WTC11 (cell line): ENCODE results near the gene ADAM12. TPM values are rescaled to one million over a fixed set of nuclear protein-coding genes. Genes with fewer than 3 reads are reported as not detected.

Experiments
- ATAC-seq: fragments of 200-7000 bp; cut with Tn5 transposase; 2 replicates; pipeline ENCODE4 v1.10.0; 2021; ENCODE audit warnings: mild to moderate bottlenecking, moderate library complexity
- CTCF ChIA-PET: fragments of 300-600 bp; sonication (Branson Sonifier 250); formaldehyde crosslinking; loops from one replicate; lab custom pipeline; 2021; ENCODE audit warnings: antibody characterized with exemption; lab: Charles Lee
- POLR2A ChIA-PET: fragments of 350-600 bp; sonication (Branson Sonifier 250); formaldehyde crosslinking; loops from one replicate; lab custom pipeline; 2021; ENCODE audit warnings: antibody characterized with exemption; lab: Charles Lee
- DNase-seq: peaks from one replicate; pipeline ENCODE4 v3.0.0; 2021; ENCODE audit warnings: low spot score
- H3K27ac Mint-ChIP-seq: 2 replicates; pipeline ENCODE4 v1.8.0; 2021; ENCODE audit warnings: mixed read lengths
- H3K27me3 Mint-ChIP-seq: 2 replicates; pipeline ENCODE4 v1.8.0; 2021; ENCODE audit warnings: low read depth, mild to moderate bottlenecking, moderate library complexity, mixed read lengths
- H3K36me3 Mint-ChIP-seq: 2 replicates; pipeline ENCODE4 v1.8.0; 2021; ENCODE audit warnings: mixed read lengths
- H3K4me1 Mint-ChIP-seq: 2 replicates; pipeline ENCODE4 v1.8.0; 2022; ENCODE audit warnings: mixed read lengths
- H3K4me3 Mint-ChIP-seq: 2 replicates; pipeline ENCODE4 v1.8.0; 2021; ENCODE audit warnings: mild to moderate bottlenecking, moderate library complexity, mixed read lengths
- H3K9me3 Mint-ChIP-seq: 2 replicates; pipeline ENCODE4 v1.8.0; 2021; ENCODE audit warnings: mixed read lengths
- FOXJ3 ChIP-seq: sonication (generic); formaldehyde crosslinking; IDR thresholded peaks from 2 replicates; pipeline ENCODE4 v1.9.0; 2021; ENCODE audit warnings: missing genetic modification reagents, mild to moderate bottlenecking, borderline replicate concordance
- IRF2 ChIP-seq: sonication (generic); formaldehyde crosslinking; IDR thresholded peaks from 2 replicates; pipeline ENCODE4 v1.8.0; 2022; ENCODE audit warnings: low read depth, missing genetic modification reagents, borderline replicate concordance
- NFATC4 ChIP-seq: fragments of 250-450 bp; sonication (Bioruptor Pico); IDR thresholded peaks from 2 replicates; pipeline ENCODE4 v1.9.0; 2021; ENCODE audit warnings: mild to moderate bottlenecking
- NFE2L1 ChIP-seq: sonication (generic); formaldehyde crosslinking; IDR thresholded peaks from 2 replicates; pipeline ENCODE4 v1.8.1; 2023; ENCODE audit warnings: missing genetic modification reagents
- NR2C2 ChIP-seq: sonication (generic); formaldehyde crosslinking; IDR thresholded peaks from 2 replicates; pipeline ENCODE4 v1.8.0; 2022; ENCODE audit warnings: mild to moderate bottlenecking, missing genetic modification reagents
- OVOL2 ChIP-seq: fragments of 250-450 bp; sonication (Bioruptor Pico); IDR thresholded peaks from 2 replicates; pipeline ENCODE4 v1.9.0; 2021; ENCODE audit warnings: mild to moderate bottlenecking, borderline replicate concordance
- TEAD4 ChIP-seq: sonication (generic); formaldehyde crosslinking; IDR thresholded peaks from 2 replicates; pipeline ENCODE4 v1.8.0; 2022; ENCODE audit warnings: mild to moderate bottlenecking, missing genetic modification reagents
- ZNF232 ChIP-seq: sonication (generic); formaldehyde crosslinking; IDR thresholded peaks from 2 replicates; pipeline ENCODE4 v1.8.0; 2022; ENCODE audit warnings: mild to moderate bottlenecking, missing genetic modification reagents
- total RNA-seq: library from RNA; stranded (reverse); gene quantifications from 3 replicates; pipeline ENCODE4 v1.2.3, GENCODE V29; 2021
- TF ChIP-seq, protein P1 (sequence below): sonication (generic); formaldehyde crosslinking; IDR thresholded peaks from 2 replicates; pipeline ENCODE4 v1.8.0; 2022; ENCODE audit warnings: missing genetic modification reagents
- TF ChIP-seq, protein P2 (sequence below): sonication (generic); formaldehyde crosslinking; conservative IDR thresholded peaks from 2 replicates; pipeline ENCODE4 v1.8.1; 2023; ENCODE audit warnings: mild to moderate bottlenecking, low read depth, missing genetic modification reagents, moderate library complexity
- TF ChIP-seq, protein P3 (sequence below): sonication (generic); formaldehyde crosslinking; IDR thresholded peaks from 2 replicates; pipeline ENCODE4 v1.8.1; 2022; ENCODE audit warnings: missing genetic modification reagents, borderline replicate concordance
- TF ChIP-seq, protein P4 (sequence below): fragments of 200-600 bp; IDR thresholded peaks from 2 replicates; pipeline ENCODE4 v1.8.0; 2022; ENCODE audit warnings: antibody characterized with exemption
- TF ChIP-seq, protein P5 (sequence below): sonication (generic); formaldehyde crosslinking; conservative IDR thresholded peaks from 2 replicates; pipeline ENCODE4 v1.8.1; 2022; ENCODE audit warnings: mild to moderate bottlenecking, missing genetic modification reagents
- TF ChIP-seq, protein P6 (sequence below): sonication (generic); formaldehyde crosslinking; IDR thresholded peaks from 2 replicates; pipeline ENCODE4 v1.8.0; 2023; ENCODE audit warnings: missing genetic modification reagents, mild to moderate bottlenecking, borderline replicate concordance
- TF ChIP-seq, protein P7 (sequence below): sonication (generic); formaldehyde crosslinking; IDR thresholded peaks from 2 replicates; pipeline ENCODE4 v1.8.1; 2023; ENCODE audit warnings: mild to moderate bottlenecking, moderate library complexity, missing genetic modification reagents
- TF ChIP-seq, protein P8 (sequence below): sonication (generic); formaldehyde crosslinking; IDR thresholded peaks from 2 replicates; pipeline ENCODE4 v1.8.0; 2023; ENCODE audit warnings: missing genetic modification reagents
- TF ChIP-seq, protein P9 (sequence below): fragments of 250-450 bp; sonication (Bioruptor Pico); conservative IDR thresholded peaks from 2 replicates; pipeline ENCODE4 v1.9.0; 2021; ENCODE audit warnings: mild to moderate bottlenecking

The ADAM12 gene
- total RNA-seq, 1 experiment from 2014 or later: 0.22 TPM

DNA sequence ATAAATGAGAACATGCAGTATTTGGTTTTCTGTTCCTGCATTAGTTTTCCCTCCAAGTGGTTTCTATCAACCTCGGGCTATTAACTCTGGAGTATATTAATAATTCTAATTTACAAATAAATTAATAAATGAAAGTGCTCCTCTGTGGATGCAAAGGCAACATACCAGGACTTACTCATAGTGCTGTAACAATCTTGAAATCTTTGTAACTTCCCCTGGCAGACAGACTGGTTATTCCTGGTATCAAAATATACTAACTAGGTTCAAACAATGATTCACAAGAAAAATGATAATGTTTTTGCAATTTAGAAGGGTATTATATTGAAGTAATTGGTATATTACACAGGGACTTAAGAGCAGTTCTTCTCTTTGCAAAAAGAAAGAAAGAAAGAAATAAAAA lies 314.7 kb downstream of the ADAM12 start:
- Mint-ChIP-seq H3K4me1 (no peaks in the 10 kb centered on the region), H3K4me3 (no peak overlapping the region), H3K27me3 (peaks cover 3% of the 10 kb centered on the region; the same call in 1 of the 2 replicates), H3K27ac (no peak overlapping the region), H3K9me3 (peaks cover 13% of the 10 kb centered on the region), H3K36me3 (no peaks in the 10 kb centered on the region)
- POLR2A ChIA-PET: no interaction called here
- CTCF ChIA-PET: no interaction called here
- no peak for ATAC-seq
- no peak for DNase-seq
- TF ChIP-seq, protein P1, sequence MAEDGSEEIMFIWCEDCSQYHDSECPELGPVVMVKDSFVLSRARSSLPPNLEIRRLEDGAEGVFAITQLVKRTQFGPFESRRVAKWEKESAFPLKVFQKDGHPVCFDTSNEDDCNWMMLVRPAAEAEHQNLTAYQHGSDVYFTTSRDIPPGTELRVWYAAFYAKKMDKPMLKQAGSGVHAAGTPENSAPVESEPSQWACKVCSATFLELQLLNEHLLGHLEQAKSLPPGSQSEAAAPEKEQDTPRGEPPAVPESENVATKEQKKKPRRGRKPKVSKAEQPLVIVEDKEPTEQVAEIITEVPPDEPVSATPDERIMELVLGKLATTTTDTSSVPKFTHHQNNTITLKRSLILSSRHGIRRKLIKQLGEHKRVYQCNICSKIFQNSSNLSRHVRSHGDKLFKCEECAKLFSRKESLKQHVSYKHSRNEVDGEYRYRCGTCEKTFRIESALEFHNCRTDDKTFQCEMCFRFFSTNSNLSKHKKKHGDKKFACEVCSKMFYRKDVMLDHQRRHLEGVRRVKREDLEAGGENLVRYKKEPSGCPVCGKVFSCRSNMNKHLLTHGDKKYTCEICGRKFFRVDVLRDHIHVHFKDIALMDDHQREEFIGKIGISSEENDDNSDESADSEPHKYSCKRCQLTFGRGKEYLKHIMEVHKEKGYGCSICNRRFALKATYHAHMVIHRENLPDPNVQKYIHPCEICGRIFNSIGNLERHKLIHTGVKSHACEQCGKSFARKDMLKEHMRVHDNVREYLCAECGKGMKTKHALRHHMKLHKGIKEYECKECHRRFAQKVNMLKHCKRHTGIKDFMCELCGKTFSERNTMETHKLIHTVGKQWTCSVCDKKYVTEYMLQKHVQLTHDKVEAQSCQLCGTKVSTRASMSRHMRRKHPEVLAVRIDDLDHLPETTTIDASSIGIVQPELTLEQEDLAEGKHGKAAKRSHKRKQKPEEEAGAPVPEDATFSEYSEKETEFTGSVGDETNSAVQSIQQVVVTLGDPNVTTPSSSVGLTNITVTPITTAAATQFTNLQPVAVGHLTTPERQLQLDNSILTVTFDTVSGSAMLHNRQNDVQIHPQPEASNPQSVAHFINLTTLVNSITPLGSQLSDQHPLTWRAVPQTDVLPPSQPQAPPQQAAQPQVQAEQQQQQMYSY (CRISPR knock-in tag): no peak
- no peak for TF ChIP-seq NFATC4 (CRISPR knock-in tag)
- no peak for TF ChIP-seq NFE2L1
- TF ChIP-seq, protein P2, sequence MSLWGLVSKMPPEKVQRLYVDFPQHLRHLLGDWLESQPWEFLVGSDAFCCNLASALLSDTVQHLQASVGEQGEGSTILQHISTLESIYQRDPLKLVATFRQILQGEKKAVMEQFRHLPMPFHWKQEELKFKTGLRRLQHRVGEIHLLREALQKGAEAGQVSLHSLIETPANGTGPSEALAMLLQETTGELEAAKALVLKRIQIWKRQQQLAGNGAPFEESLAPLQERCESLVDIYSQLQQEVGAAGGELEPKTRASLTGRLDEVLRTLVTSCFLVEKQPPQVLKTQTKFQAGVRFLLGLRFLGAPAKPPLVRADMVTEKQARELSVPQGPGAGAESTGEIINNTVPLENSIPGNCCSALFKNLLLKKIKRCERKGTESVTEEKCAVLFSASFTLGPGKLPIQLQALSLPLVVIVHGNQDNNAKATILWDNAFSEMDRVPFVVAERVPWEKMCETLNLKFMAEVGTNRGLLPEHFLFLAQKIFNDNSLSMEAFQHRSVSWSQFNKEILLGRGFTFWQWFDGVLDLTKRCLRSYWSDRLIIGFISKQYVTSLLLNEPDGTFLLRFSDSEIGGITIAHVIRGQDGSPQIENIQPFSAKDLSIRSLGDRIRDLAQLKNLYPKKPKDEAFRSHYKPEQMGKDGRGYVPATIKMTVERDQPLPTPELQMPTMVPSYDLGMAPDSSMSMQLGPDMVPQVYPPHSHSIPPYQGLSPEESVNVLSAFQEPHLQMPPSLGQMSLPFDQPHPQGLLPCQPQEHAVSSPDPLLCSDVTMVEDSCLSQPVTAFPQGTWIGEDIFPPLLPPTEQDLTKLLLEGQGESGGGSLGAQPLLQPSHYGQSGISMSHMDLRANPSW (CRISPR knock-in tag): no peak
- TF ChIP-seq ZNF232 (CRISPR knock-in tag): no peak
- TF ChIP-seq, protein P3, sequence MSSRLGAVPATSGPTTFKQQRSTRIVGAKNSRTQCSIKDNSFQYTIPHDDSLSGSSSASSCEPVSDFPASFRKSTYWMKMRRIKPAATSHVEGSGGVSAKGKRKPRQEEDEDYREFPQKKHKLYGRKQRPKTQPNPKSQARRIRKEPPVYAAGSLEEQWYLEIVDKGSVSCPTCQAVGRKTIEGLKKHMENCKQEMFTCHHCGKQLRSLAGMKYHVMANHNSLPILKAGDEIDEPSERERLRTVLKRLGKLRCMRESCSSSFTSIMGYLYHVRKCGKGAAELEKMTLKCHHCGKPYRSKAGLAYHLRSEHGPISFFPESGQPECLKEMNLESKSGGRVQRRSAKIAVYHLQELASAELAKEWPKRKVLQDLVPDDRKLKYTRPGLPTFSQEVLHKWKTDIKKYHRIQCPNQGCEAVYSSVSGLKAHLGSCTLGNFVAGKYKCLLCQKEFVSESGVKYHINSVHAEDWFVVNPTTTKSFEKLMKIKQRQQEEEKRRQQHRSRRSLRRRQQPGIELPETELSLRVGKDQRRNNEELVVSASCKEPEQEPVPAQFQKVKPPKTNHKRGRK (CRISPR knock-in tag): no peak
- TF ChIP-seq IRF2 (CRISPR knock-in tag): no peak
- TF ChIP-seq, protein P4, sequence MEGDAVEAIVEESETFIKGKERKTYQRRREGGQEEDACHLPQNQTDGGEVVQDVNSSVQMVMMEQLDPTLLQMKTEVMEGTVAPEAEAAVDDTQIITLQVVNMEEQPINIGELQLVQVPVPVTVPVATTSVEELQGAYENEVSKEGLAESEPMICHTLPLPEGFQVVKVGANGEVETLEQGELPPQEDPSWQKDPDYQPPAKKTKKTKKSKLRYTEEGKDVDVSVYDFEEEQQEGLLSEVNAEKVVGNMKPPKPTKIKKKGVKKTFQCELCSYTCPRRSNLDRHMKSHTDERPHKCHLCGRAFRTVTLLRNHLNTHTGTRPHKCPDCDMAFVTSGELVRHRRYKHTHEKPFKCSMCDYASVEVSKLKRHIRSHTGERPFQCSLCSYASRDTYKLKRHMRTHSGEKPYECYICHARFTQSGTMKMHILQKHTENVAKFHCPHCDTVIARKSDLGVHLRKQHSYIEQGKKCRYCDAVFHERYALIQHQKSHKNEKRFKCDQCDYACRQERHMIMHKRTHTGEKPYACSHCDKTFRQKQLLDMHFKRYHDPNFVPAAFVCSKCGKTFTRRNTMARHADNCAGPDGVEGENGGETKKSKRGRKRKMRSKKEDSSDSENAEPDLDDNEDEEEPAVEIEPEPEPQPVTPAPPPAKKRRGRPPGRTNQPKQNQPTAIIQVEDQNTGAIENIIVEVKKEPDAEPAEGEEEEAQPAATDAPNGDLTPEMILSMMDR: no peak
- TF ChIP-seq, protein P5, sequence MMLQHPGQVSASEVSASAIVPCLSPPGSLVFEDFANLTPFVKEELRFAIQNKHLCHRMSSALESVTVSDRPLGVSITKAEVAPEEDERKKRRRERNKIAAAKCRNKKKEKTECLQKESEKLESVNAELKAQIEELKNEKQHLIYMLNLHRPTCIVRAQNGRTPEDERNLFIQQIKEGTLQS (CRISPR knock-in tag): no peak
- no peak for TF ChIP-seq TEAD4 (CRISPR knock-in tag)
- TF ChIP-seq, protein P6, sequence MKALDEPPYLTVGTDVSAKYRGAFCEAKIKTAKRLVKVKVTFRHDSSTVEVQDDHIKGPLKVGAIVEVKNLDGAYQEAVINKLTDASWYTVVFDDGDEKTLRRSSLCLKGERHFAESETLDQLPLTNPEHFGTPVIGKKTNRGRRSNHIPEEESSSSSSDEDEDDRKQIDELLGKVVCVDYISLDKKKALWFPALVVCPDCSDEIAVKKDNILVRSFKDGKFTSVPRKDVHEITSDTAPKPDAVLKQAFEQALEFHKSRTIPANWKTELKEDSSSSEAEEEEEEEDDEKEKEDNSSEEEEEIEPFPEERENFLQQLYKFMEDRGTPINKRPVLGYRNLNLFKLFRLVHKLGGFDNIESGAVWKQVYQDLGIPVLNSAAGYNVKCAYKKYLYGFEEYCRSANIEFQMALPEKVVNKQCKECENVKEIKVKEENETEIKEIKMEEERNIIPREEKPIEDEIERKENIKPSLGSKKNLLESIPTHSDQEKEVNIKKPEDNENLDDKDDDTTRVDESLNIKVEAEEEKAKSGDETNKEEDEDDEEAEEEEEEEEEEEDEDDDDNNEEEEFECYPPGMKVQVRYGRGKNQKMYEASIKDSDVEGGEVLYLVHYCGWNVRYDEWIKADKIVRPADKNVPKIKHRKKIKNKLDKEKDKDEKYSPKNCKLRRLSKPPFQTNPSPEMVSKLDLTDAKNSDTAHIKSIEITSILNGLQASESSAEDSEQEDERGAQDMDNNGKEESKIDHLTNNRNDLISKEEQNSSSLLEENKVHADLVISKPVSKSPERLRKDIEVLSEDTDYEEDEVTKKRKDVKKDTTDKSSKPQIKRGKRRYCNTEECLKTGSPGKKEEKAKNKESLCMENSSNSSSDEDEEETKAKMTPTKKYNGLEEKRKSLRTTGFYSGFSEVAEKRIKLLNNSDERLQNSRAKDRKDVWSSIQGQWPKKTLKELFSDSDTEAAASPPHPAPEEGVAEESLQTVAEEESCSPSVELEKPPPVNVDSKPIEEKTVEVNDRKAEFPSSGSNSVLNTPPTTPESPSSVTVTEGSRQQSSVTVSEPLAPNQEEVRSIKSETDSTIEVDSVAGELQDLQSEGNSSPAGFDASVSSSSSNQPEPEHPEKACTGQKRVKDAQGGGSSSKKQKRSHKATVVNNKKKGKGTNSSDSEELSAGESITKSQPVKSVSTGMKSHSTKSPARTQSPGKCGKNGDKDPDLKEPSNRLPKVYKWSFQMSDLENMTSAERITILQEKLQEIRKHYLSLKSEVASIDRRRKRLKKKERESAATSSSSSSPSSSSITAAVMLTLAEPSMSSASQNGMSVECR (CRISPR knock-in tag): no peak
- TF ChIP-seq OVOL2 (CRISPR knock-in tag): no peak
- TF ChIP-seq, protein P7, sequence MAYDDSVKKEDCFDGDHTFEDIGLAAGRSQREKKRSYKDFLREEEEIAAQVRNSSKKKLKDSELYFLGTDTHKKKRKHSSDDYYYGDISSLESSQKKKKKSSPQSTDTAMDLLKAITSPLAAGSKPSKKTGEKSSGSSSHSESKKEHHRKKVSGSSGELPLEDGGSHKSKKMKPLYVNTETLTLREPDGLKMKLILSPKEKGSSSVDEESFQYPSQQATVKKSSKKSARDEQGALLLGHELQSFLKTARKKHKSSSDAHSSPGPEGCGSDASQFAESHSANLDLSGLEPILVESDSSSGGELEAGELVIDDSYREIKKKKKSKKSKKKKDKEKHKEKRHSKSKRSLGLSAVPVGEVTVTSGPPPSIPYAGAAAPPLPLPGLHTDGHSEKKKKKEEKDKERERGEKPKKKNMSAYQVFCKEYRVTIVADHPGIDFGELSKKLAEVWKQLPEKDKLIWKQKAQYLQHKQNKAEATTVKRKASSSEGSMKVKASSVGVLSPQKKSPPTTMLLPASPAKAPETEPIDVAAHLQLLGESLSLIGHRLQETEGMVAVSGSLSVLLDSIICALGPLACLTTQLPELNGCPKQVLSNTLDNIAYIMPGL (CRISPR knock-in tag): no peak
- TF ChIP-seq, protein P8, sequence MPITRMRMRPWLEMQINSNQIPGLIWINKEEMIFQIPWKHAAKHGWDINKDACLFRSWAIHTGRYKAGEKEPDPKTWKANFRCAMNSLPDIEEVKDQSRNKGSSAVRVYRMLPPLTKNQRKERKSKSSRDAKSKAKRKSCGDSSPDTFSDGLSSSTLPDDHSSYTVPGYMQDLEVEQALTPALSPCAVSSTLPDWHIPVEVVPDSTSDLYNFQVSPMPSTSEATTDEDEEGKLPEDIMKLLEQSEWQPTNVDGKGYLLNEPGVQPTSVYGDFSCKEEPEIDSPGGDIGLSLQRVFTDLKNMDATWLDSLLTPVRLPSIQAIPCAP (CRISPR knock-in tag): no peak
- TF ChIP-seq, protein P9, sequence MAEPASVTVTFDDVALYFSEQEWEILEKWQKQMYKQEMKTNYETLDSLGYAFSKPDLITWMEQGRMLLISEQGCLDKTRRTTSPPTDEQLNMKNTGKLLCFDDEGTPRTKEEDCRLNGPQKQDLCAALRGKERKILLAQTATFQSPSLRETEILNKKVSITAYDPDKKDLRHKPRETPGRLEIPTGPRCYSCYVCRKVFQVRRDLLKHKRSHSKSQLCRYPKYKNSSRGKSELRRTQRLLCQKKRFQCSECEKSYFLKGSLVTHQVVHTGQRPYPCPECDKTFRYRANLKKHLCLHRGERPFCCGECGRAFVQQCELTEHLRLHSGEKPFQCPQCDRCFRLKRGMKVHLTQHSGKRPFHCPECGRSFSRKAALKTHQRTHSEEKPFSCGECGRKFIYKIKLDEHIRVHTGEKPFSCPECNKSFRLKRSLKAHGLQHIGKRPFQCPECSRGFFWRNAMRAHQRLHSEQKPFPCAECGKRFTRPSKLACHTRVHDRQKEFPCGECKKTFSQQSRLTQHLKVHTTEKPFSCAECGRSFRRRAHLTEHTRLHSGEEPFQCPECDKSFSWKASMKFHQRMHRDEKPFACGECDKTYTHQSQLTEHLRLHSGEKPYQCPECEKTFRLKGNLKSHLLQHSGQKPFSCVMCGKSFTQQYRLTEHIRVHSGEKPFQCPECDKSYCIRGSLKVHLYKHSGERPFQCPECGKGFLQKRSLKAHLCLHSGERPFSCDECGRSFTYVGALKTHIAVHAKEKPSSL (CRISPR knock-in tag): no peak
- no peak for TF ChIP-seq FOXJ3 (CRISPR knock-in tag)
- TF ChIP-seq NR2C2 (CRISPR knock-in tag): no peak
